Hepatocyte (in vitro differentiated cells): ENCODE results near the gene SDR42E2. TPM values are rescaled to one million over a fixed set of nuclear protein-coding genes. Genes with fewer than 3 reads are reported as not detected.

Experiments used
- DNase-seq: peaks from one replicate; pipeline ENCODE4 v3.0.0-alpha.2; 2016; ENCODE audit warnings: low spot score
- H2AFZ ChIP-seq: fragments of 200-600 bp; sonication (generic); 2 replicates; pipeline ENCODE4 v1.6.0; 2016; ENCODE audit warnings: antibody characterized with exemption, mild to moderate bottlenecking
- H3K27ac ChIP-seq: fragments of 200-600 bp; sonication (generic); 2 replicates; pipeline ENCODE4 v1.5.1; 2016; ENCODE audit warnings: mild to moderate bottlenecking
- H3K27me3 ChIP-seq: fragments of 200-600 bp; sonication (generic); 2 replicates; pipeline ENCODE4 v1.6.1; 2016
- H3K36me3 ChIP-seq: fragments of 200-600 bp; sonication (generic); replicated peaks from 2 replicates; pipeline ENCODE4 v1.5.1; 2016; ENCODE audit warnings: low read depth; ENCODE audit not compliant: insufficient read depth
- H3K4me1 ChIP-seq: fragments of 200-600 bp; sonication (generic); 2 replicates; pipeline ENCODE4 v1.5.1; 2016; ENCODE audit warnings: mild to moderate bottlenecking, moderate library complexity; ENCODE audit not compliant: insufficient read depth
- H3K4me2 ChIP-seq: fragments of 200-600 bp; sonication (generic); 2 replicates; pipeline ENCODE4 v1.6.0; 2016
- H3K4me3 ChIP-seq: fragments of 200-600 bp; sonication (generic); 2 replicates; pipeline ENCODE4 v1.5.1; 2016; ENCODE audit warnings: mild to moderate bottlenecking
- H3K79me2 ChIP-seq: fragments of 200-600 bp; sonication (generic); 2 replicates; pipeline ENCODE4 v1.6.0; 2017; ENCODE audit warnings: mild to moderate bottlenecking
- H3K9me2 ChIP-seq: fragments of 200-600 bp; sonication (generic); replicated peaks from 2 replicates; pipeline ENCODE4 v1.6.0; 2017; ENCODE audit warnings: mild to moderate bottlenecking; ENCODE audit not compliant: insufficient read depth
- H3K9me3 ChIP-seq: fragments of 200-600 bp; sonication (generic); 2 replicates; pipeline ENCODE4 v1.5.1; 2016; ENCODE audit warnings: low read depth, mild to moderate bottlenecking
- H4K20me1 ChIP-seq: fragments of 200-600 bp; sonication (generic); 2 replicates; pipeline ENCODE4 v1.6.0; 2016; ENCODE audit warnings: mild to moderate bottlenecking; ENCODE audit not compliant: insufficient read depth, poor library complexity, severe bottlenecking
- EZH2 ChIP-seq: fragments of 200-600 bp; sonication (generic); IDR thresholded peaks from 2 replicates; pipeline ENCODE4 v1.6.1; 2016; ENCODE audit warnings: antibody characterized with exemption, mild to moderate bottlenecking, borderline replicate concordance
- EZH2phosphoT487 ChIP-seq: fragments of 200-600 bp; sonication (generic); IDR thresholded peaks from one replicate; pipeline ENCODE4 v1.6.1; 2018; ENCODE audit warnings: antibody characterized with exemption, mild to moderate bottlenecking, low read depth, moderate library complexity; ENCODE audit not compliant: unreplicated experiment, severe bottlenecking
- WGBS: methylation state at CpG from one replicate; pipeline ENCODE4 v1.1.6; 2016; ENCODE audit warnings: low lambda C conversion rate; ENCODE audit errors: missing lambda C conversion rate; 5-methylcytosine and 5-hydroxymethylcytosine counted together
- polyA plus RNA-seq: library from polyadenylated mRNA; unstranded; fragments of >200 nt; fragmentation: Nextera tagmentation; extraction: Ambion mirVana; gene quantifications from 2 replicates; pipeline ENCODE4 v1.2.1, GENCODE V29; 2016
- total RNA-seq: library from RNA; depleted of rRNA; stranded (reverse); fragments of >200 nt; gene quantifications from 2 replicates; pipeline ENCODE4 v1.2.3, GENCODE V29; 2014
- TF ChIP-seq, protein P1 (sequence below): fragments of 200-600 bp; sonication (generic); IDR thresholded peaks from 2 replicates; pipeline ENCODE4 v1.5.1; 2016; ENCODE audit warnings: antibody characterized with exemption, mild to moderate bottlenecking; ENCODE audit not compliant: poor library complexity

Gene SDR42E2
- total and polyA plus RNA-seq, 2 experiments from 2014 or later: not detected

DNA sequence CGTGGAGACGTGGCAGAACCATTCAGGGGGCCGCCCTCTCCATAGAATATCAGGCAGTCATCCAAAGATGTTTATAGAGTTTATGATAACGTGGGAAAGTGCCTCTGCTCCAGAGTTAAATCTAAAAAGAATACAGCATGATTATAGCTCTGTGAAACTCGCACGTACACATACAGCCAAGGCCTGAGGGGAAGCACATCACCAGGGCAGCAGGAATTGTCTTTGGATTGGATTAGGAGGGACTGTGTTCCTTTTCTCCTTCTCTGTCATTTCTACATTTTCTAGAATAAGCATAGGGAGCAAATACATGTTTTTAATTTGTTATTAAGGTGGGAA is 70.7 kb downstream of the SDR42E2 start:
- no peak overlapping the region for H2AFZ ChIP-seq
- H3K9me2 ChIP-seq: no peaks in the 10 kb centered on the region
- WGBS: 36% methylated on average over 6 of the region's 6 CpGs
- TF ChIP-seq, protein P1, sequence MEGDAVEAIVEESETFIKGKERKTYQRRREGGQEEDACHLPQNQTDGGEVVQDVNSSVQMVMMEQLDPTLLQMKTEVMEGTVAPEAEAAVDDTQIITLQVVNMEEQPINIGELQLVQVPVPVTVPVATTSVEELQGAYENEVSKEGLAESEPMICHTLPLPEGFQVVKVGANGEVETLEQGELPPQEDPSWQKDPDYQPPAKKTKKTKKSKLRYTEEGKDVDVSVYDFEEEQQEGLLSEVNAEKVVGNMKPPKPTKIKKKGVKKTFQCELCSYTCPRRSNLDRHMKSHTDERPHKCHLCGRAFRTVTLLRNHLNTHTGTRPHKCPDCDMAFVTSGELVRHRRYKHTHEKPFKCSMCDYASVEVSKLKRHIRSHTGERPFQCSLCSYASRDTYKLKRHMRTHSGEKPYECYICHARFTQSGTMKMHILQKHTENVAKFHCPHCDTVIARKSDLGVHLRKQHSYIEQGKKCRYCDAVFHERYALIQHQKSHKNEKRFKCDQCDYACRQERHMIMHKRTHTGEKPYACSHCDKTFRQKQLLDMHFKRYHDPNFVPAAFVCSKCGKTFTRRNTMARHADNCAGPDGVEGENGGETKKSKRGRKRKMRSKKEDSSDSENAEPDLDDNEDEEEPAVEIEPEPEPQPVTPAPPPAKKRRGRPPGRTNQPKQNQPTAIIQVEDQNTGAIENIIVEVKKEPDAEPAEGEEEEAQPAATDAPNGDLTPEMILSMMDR: no peak
- TF ChIP-seq EZH2phosphoT487 (no peak), EZH2 (no peak)
- no peaks in the 10 kb centered on the region for H4K20me1 ChIP-seq
- no peaks in the 10 kb centered on the region for H3K36me3 ChIP-seq
- H3K4me1 ChIP-seq: peaks cover 5% of the 10 kb centered on the region
- DNase-seq: no peak
- H3K9me3 ChIP-seq: no peaks in the 10 kb centered on the region
- H3K27ac ChIP-seq: peak overlapping the region; percentile 88
- no peaks in the 10 kb centered on the region for H3K27me3 ChIP-seq
- peak overlapping the region; percentile 58 for H3K4me2 ChIP-seq
- peaks cover 12% of the 10 kb centered on the region for H3K79me2 ChIP-seq
- H3K4me3 ChIP-seq: no peak overlapping the region

DNA sequence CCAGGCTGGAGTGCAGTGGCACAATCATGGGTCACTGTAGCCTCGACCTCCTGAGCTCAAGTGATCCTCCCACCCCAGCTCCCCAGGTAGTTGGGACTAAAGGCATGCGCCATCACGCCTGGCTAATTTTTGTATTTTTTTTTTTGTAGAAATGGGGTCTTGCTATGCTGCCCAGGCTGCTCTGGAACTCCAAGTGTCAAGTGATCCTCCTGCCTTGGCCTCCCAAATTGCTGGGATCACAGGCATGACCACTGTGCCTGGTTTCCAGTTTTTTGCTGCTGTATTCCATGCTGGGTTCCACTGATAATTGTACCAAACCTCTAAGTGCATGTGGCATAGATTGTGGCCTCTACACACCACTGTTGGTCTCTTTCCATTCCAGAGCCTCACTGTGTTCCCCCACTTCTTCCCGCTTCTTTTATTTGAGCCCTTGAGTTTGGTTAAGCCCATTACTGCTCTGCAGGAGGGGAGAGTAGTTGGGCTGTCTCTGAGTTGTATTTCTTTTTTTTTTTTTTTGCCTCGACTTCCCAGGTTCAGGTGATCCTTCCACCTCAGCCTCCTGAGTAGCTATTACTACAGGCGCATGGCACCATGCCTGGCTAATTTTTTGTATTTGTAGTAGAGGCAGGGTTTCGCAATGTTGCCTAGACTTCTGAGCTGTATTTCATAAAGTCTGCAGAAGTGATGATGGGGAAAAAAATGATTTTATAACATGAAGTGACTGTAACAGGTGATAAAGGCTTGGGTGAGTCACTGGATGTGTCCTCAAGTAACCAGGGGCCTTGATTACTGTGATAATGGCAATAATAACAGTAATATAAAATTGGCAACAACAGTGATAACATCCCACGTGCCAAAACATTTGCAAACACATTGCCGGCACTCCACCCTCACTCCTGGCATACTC is 73.8 kb downstream of the SDR42E2 start:
- Histone ChIP-seq H3K79me2 (peaks cover 8% of the 10 kb centered on the region), H3K36me3 (no peaks in the 10 kb centered on the region), H4K20me1 (no peaks in the 10 kb centered on the region), H3K27ac (no peak overlapping the region), H3K4me2 (no peak overlapping the region), H3K9me3 (no peaks in the 10 kb centered on the region), H3K27me3 (no peaks in the 10 kb centered on the region), H3K4me3 (no peak overlapping the region), H2AFZ (no peak overlapping the region), H3K9me2 (no peaks in the 10 kb centered on the region), H3K4me1 (peaks cover 5% of the 10 kb centered on the region)
- WGBS: 95% methylated on average over 9 of the region's 9 CpGs
- DNase-seq: no peak
- TF ChIP-seq, protein P1: no peak
- TF ChIP-seq EZH2 (no peak), EZH2phosphoT487 (no peak)

DNA sequence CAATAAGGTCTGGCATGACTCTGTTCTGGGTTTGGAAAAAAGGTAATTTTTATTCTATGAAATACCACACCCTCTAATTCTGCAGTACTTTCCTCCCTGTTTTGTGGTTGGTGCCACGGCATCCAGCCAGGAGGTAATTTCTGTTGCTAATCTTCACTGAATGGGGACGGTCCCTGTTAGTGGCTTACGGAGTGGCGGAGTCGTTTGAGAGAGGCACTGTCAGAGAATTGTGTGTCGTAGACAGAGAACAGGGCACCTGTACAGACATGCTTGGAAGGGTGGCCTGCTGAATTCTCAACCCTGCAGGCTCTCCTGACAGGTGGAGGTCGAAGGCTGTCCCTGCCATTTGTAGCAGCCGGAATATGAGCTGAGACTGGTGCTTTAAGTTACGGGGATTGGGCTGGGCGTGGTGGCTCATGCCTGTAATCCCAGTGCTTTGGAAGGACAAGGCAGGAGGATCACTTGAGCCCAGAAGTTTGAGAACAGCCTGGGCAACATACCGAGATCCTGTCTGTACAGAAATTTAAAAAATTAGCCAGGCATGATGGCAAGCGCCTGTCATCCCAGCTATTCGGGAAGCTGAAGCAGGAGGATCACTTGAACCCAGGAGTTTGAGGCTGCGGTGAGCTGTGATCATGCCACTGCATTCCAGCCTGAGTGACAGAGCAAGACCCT is 77.0 kb downstream of the SDR42E2 start:
- no peaks in the 10 kb centered on the region for H3K9me2 ChIP-seq
- H3K9me3 ChIP-seq: no peaks in the 10 kb centered on the region
- H3K4me1 ChIP-seq: no peaks in the 10 kb centered on the region
- no peaks in the 10 kb centered on the region for H3K27me3 ChIP-seq
- TF ChIP-seq EZH2phosphoT487: no peak
- TF ChIP-seq, protein P1: no peak
- no peak for TF ChIP-seq EZH2
- H3K4me3 ChIP-seq: no peak overlapping the region
- no peaks in the 10 kb centered on the region for H4K20me1 ChIP-seq
- no peaks in the 10 kb centered on the region for H3K36me3 ChIP-seq
- H3K4me2 ChIP-seq: no peak overlapping the region
- no peak overlapping the region for H2AFZ ChIP-seq
- DNase-seq: no peak
- WGBS: 83% methylated on average over 14 of the region's 14 CpGs
- H3K79me2 ChIP-seq: peaks cover under 1% of the 10 kb centered on the region
- no peak overlapping the region for H3K27ac ChIP-seq
